ENCODE data around the gene STAT6. TPM values are rescaled to one million over a fixed set of nuclear protein-coding genes. Genes with fewer than 3 reads are reported as not detected.

STAT6 gene
- total RNA-seq, 1 donor from 2014 or later: 33.8 TPM

- H4K20me1 ChIP-seq (ENCODE audit: insufficient read depth, low read length): peaks cover 16% of the 10 kb centered on the region
- H3K79me2 ChIP-seq (ENCODE audit: insufficient read depth, low read length): peaks cover 5% of the 10 kb centered on the region
- no peak for FAIRE-seq
- no peak overlapping the region for H3K9ac ChIP-seq (ENCODE audit: low read length)
- H3K27ac ChIP-seq (ENCODE audit: low read depth, low read length): no peak overlapping the region
- H3K4me1 Mint-ChIP-seq (ENCODE audit: low read depth, unreplicated experiment): peaks cover 30% of the 10 kb centered on the region
- no peak overlapping the region for H3K27ac Mint-ChIP-seq (ENCODE audit: unreplicated experiment)
- H3K36me3 Mint-ChIP-seq (ENCODE audit: low read depth, unreplicated experiment): peaks cover 12% of the 10 kb centered on the region
- no peak for DNase-seq (ENCODE audit: low read depth)
- peaks cover 16% of the 10 kb centered on the region for H3K4me1 ChIP-seq (ENCODE audit: insufficient read depth, low read length)
- no peaks in the 10 kb centered on the region for H3K27me3 ChIP-seq (ENCODE audit: insufficient read depth, low read length)
- no peak overlapping the region for H2AFZ ChIP-seq (ENCODE audit: low read depth, low read length)
- no peaks in the 10 kb centered on the region for H3K9me3 Mint-ChIP-seq (ENCODE audit: unreplicated experiment)
- H3K4me2 ChIP-seq (ENCODE audit: low read length): no peak overlapping the region
- no peaks in the 10 kb centered on the region for H3K9me3 ChIP-seq (ENCODE audit: insufficient read depth, low read depth, low read length)
- no peak overlapping the region for H3K4me3 Mint-ChIP-seq (ENCODE audit: unreplicated experiment)
- H3K27me3 Mint-ChIP-seq (ENCODE audit: low read depth, unreplicated experiment): no peaks in the 10 kb centered on the region
- H3K4me3 ChIP-seq (ENCODE audit: insufficient read depth, low read depth, low read length): no peak overlapping the region
- peaks cover 16% of the 10 kb centered on the region for H3K36me3 ChIP-seq (ENCODE audit: insufficient read depth, low read length)
- no peak for TF ChIP-seq EZH2 (IDR thresholded peaks at IDR 0.05; ENCODE audit: insufficient read depth, low read length)
- TF ChIP-seq CTCF (IDR thresholded peaks at IDR 0.05; ENCODE audit: insufficient read depth, low read depth, low read length): no peak
These were observed 12.0 kb downstream of the STAT6 start for GRCh38 chr12:57099047-57099714.

- Histone ChIP-seq H3K4me2 (ENCODE audit: low read length) (no peak overlapping the region), H3K9me3 (ENCODE audit: insufficient read depth, low read depth, low read length) (no peaks in the 10 kb centered on the region), H3K9ac (ENCODE audit: low read length) (no peak overlapping the region), H3K79me2 (ENCODE audit: insufficient read depth, low read length) (peaks cover 9% of the 10 kb centered on the region), H3K4me3 (ENCODE audit: insufficient read depth, low read depth, low read length) (no peak overlapping the region), H3K27ac (ENCODE audit: low read depth, low read length) (no peak overlapping the region), H4K20me1 (ENCODE audit: insufficient read depth, low read length) (peaks cover 19% of the 10 kb centered on the region), H3K36me3 (ENCODE audit: insufficient read depth, low read length) (peaks cover 16% of the 10 kb centered on the region), H3K27me3 (ENCODE audit: insufficient read depth, low read length) (no peaks in the 10 kb centered on the region), H2AFZ (ENCODE audit: low read depth, low read length) (no peak overlapping the region), H3K4me1 (ENCODE audit: insufficient read depth, low read length) (peaks cover 22% of the 10 kb centered on the region)
- H3K36me3 Mint-ChIP-seq (ENCODE audit: low read depth, unreplicated experiment): peaks cover 12% of the 10 kb centered on the region
- DNase-seq (ENCODE audit: low read depth): no peak
- TF ChIP-seq CTCF (IDR thresholded peaks at IDR 0.05; ENCODE audit: insufficient read depth, low read depth, low read length): no peak
- no peak for TF ChIP-seq EZH2 (IDR thresholded peaks at IDR 0.05; ENCODE audit: insufficient read depth, low read length)
- no peak for FAIRE-seq
- peaks cover 34% of the 10 kb centered on the region for H3K4me1 Mint-ChIP-seq (ENCODE audit: low read depth, unreplicated experiment)
- H3K27me3 Mint-ChIP-seq (ENCODE audit: low read depth, unreplicated experiment): no peaks in the 10 kb centered on the region
- no peaks in the 10 kb centered on the region for H3K9me3 Mint-ChIP-seq (ENCODE audit: unreplicated experiment)
- no peak overlapping the region for H3K27ac Mint-ChIP-seq (ENCODE audit: unreplicated experiment)
- H3K4me3 Mint-ChIP-seq (ENCODE audit: unreplicated experiment): no peak overlapping the region
These were observed 12.6 kb downstream of the STAT6 start for GRCh38 chr12:57098546-57098945.

- Histone ChIP-seq H3K4me3 (ENCODE audit: insufficient read depth, low read depth, low read length) (no peak overlapping the region), H3K27ac (ENCODE audit: low read depth, low read length) (no peak overlapping the region), H3K9me3 (ENCODE audit: insufficient read depth, low read depth, low read length) (no peaks in the 10 kb centered on the region), H2AFZ (ENCODE audit: low read depth, low read length) (no peak overlapping the region), H3K4me2 (ENCODE audit: low read length) (no peak overlapping the region), H3K9ac (ENCODE audit: low read length) (no peak overlapping the region), H3K27me3 (ENCODE audit: insufficient read depth, low read length) (no peaks in the 10 kb centered on the region), H3K79me2 (ENCODE audit: insufficient read depth, low read length) (peaks cover 18% of the 10 kb centered on the region), H3K36me3 (ENCODE audit: insufficient read depth, low read length) (peaks cover 20% of the 10 kb centered on the region), H4K20me1 (ENCODE audit: insufficient read depth, low read length) (peaks cover 29% of the 10 kb centered on the region), H3K4me1 (ENCODE audit: insufficient read depth, low read length) (peaks cover 30% of the 10 kb centered on the region)
- Mint-ChIP-seq H3K9me3 (ENCODE audit: unreplicated experiment) (no peaks in the 10 kb centered on the region), H3K27me3 (ENCODE audit: low read depth, unreplicated experiment) (no peaks in the 10 kb centered on the region), H3K27ac (ENCODE audit: unreplicated experiment) (no peak overlapping the region), H3K4me3 (ENCODE audit: unreplicated experiment) (no peak overlapping the region), H3K4me1 (ENCODE audit: low read depth, unreplicated experiment) (peaks cover 41% of the 10 kb centered on the region), H3K36me3 (ENCODE audit: low read depth, unreplicated experiment) (peaks cover 15% of the 10 kb centered on the region)
- DNase-seq (ENCODE audit: low read depth): no peak
- TF ChIP-seq CTCF (IDR thresholded peaks at IDR 0.05; ENCODE audit: insufficient read depth, low read depth, low read length): no peak
- TF ChIP-seq EZH2 (IDR thresholded peaks at IDR 0.05; ENCODE audit: insufficient read depth, low read length): no peak
- no peak for FAIRE-seq
These were observed 13.7 kb downstream of the STAT6 start for GRCh38 chr12:57097554-57097835.

Measured in astrocyte (in vitro differentiated cells and primary cell).